GM23248 (cell line): ENCODE data around the gene PUM1.

ENCODE experiments used
- EZH2 ChIP-seq: fragments of 200-600 bp; sonication (generic); IDR thresholded peaks from 2 replicates; pipeline ENCODE4 v1.6.1; 2018; ENCODE audit warnings: antibody characterized with exemption, mild to moderate bottlenecking; ENCODE audit not compliant: insufficient read depth, poor library complexity, severe bottlenecking
- EZH2phosphoT487 ChIP-seq: fragments of 200-600 bp; sonication (generic); IDR thresholded peaks from 2 replicates; pipeline ENCODE4 v1.6.1; 2018; ENCODE audit warnings: antibody characterized with exemption, moderate library complexity, mild to moderate bottlenecking, low read depth; ENCODE audit not compliant: insufficient read depth

DNA sequence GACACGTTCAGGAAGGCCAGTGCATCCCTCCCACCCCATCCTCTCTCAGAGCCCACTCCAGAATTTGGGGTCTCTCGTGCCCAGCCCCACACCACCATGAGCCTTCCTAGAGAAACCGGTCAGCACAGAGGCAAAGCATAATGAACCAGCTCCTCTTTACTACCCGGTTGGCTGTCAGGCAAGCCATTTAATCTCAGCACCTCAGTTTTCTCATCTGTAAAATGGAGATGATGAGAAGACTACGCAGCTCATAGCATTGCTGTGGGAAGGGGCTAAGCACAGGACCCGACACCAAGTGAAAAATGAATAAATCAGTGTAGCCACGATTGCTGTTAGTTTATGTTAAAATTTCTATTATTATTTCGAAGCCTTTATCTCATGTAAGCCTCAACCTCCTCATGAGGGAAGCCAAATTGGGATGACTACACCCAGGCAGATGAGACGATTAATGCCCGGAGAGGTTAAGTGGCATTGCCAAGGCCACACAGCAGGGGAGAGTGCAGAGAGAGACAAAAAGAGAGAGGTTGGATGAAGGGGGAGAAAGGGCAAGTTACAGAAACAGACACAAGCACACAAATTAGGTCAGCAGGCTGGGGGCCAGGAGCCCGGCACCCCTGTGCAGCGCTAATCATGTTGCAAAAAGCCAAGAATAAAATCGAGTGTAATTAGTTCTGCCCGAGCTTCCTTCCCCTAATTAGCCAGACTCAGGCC lies 182.7 kb downstream of the PUM1 start:
- no peak for TF ChIP-seq EZH2phosphoT487
- no peak for TF ChIP-seq EZH2
